Esophagus squamous epithelium (tissue), 5 donors: ENCODE results near the gene INSM2. TPM values are rescaled to one million over a fixed set of nuclear protein-coding genes. Genes with fewer than 3 reads are reported as not detected.

Source experiments
- DNase-seq: peaks from one replicate; lab custom pipeline; 2025; lab: John Stamatoyannopoulos, UW
- H3K27ac ChIP-seq, 4 donors: fragments of 200-600 bp; sonication (generic); one replicate each; pipeline ENCODE4 v1.5.1; 2016 to 2019; ENCODE audit warnings: mild to moderate bottlenecking in 1 of 4
- H3K27me3 ChIP-seq, 4 donors: fragments of 200-600 bp; sonication (generic); 1 replicate in 3 of 4; 2 replicates in 1 of 4; pipeline versions ENCODE4 v1.5.1 to v1.6.0; 2017 to 2021; ENCODE audit warnings: antibody characterized with exemption in 1 of 4
- H3K36me3 ChIP-seq, 3 donors: fragments of 200-600 bp; sonication (generic); one replicate each; pipeline ENCODE4 v1.5.1; 2016 to 2019
- H3K4me1 ChIP-seq, 3 donors: fragments of 200-600 bp; sonication (generic); one replicate each; pipeline ENCODE4 v1.5.1; 2017 to 2019
- H3K4me3 ChIP-seq, 4 donors: fragments of 200-600 bp; sonication (generic); 1 replicate in 3 of 4; 2 replicates in 1 of 4; pipeline ENCODE4 v1.5.1; 2016 to 2019; ENCODE audit warnings: mild to moderate bottlenecking in 2 of 4, moderate library complexity in 1 of 4
- H3K9me3 ChIP-seq, 3 donors: fragments of 200-600 bp; sonication (generic); one replicate each; pipeline ENCODE4 v1.5.1; 2016 to 2019
- POLR2A ChIP-seq, 4 donors: fragments of 450-650 bp; IDR thresholded peaks; one replicate each; pipeline ENCODE4 v1.6.1; 2017; ENCODE audit warnings: antibody characterized with exemption in 4 of 4, mild to moderate bottlenecking in 4 of 4, moderate library complexity in 3 of 4
- WGBS, 2 donors: methylation state at CpG; one replicate each; pipeline ENCODE4 v1.1.5; 2018; 5-methylcytosine and 5-hydroxymethylcytosine counted together
- intact Hi-C: fragments of 100-400 bp; cut with DNase I; formaldehyde crosslinking; loops from one replicate; pipeline ENCODE4 v1.15.0; 2022
- total RNA-seq, 4 donors: library from RNA; depleted of rRNA; stranded (reverse); fragments of >200 nt; gene quantifications; one replicate each; pipeline ENCODE4 v1.1.0, GENCODE V29; 2016
- TF ChIP-seq, protein P1 (sequence below), 6 experiments: fragments of 450-650 bp in 4 of 6; fragments of 200-600 bp in 2 of 6; sonication (generic) in 2 of 6; IDR thresholded peaks; one replicate each; pipeline ENCODE4 v1.5.1; 2016 to 2019; ENCODE audit warnings: antibody characterized with exemption in 6 of 6, mild to moderate bottlenecking in 4 of 6, moderate library complexity in 4 of 6
- donor health status: DM: yes; HTN: yes; CAD: no.

Gene INSM2
- total RNA-seq, 4 donors from 2014 or later = not detected

DNA sequence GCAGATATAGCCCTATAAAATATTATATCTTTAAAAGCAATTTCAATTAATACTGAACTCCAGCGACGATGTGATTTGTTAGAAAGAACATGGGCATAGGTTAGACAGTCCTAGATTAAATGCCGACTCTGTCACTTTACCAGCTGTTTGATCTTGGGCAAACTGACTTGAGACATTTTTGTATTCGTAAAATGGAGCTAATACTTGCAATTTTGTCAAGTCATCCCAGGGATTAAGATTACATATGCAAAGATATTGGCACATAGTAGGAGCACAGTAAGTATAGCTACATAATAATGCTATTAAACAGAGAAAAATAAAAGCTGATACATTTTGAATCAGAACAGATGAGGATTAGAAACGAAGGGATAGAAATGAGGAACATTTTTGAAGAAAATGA, 9.0 kb downstream of the INSM2 start:
- H3K27ac ChIP-seq = no peak overlapping the region
- intact Hi-C loops = no loop called here
- H3K36me3 ChIP-seq = peaks cover 0 to 39% (median 0%) of the 10 kb centered on the region in 3 donors
- no peak for DNase-seq
- no peak for TF ChIP-seq POLR2A (IDR thresholded peaks at IDR 0.05)
- TF ChIP-seq, protein P1, sequence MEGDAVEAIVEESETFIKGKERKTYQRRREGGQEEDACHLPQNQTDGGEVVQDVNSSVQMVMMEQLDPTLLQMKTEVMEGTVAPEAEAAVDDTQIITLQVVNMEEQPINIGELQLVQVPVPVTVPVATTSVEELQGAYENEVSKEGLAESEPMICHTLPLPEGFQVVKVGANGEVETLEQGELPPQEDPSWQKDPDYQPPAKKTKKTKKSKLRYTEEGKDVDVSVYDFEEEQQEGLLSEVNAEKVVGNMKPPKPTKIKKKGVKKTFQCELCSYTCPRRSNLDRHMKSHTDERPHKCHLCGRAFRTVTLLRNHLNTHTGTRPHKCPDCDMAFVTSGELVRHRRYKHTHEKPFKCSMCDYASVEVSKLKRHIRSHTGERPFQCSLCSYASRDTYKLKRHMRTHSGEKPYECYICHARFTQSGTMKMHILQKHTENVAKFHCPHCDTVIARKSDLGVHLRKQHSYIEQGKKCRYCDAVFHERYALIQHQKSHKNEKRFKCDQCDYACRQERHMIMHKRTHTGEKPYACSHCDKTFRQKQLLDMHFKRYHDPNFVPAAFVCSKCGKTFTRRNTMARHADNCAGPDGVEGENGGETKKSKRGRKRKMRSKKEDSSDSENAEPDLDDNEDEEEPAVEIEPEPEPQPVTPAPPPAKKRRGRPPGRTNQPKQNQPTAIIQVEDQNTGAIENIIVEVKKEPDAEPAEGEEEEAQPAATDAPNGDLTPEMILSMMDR (IDR thresholded peaks at IDR 0.05) = no peak
- H3K4me1 ChIP-seq = no peaks in the 10 kb centered on the region
- no peak overlapping the region for H3K4me3 ChIP-seq
- no peaks in the 10 kb centered on the region for H3K9me3 ChIP-seq
- H3K27me3 ChIP-seq = no peaks in the 10 kb centered on the region
- WGBS, 2 donors = 92 to 93% methylated on average over 5 of the region's 5 CpGs

DNA sequence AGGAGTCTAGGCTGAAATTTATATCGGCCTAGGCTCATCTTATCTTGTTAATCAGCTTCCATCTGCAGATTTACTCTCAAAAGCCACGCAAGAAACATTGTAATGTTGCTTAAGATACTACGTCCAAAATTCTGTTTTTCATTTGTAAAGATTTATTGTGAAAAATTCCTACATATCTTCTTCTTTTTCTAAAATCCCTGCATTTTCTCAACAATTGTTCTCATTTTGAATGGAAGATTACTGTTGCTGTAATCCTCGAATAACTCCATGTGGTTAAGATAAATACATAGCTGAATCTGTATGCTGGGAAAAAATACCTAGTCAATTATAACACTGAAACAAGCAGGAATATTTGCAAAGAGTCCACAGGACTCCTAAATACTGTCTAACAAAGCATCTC, 15.6 kb downstream of the INSM2 start:
- WGBS, 2 donors = 84 to 86% methylated on average over 4 of the region's 4 CpGs
- TF ChIP-seq POLR2A (IDR thresholded peaks at IDR 0.05) = no peak
- TF ChIP-seq, protein P1 (IDR thresholded peaks at IDR 0.05) = no peak
- Histone ChIP-seq H3K36me3 (peaks cover 0 to 12% (median 0%) of the 10 kb centered on the region in 3 donors), H3K27me3 (no peaks in the 10 kb centered on the region), H3K4me3 (no peak overlapping the region), H3K4me1 (no peaks in the 10 kb centered on the region), H3K27ac (no peak overlapping the region), H3K9me3 (no peaks in the 10 kb centered on the region)
- DNase-seq = no peak
- intact Hi-C loops = no loop called here

DNA sequence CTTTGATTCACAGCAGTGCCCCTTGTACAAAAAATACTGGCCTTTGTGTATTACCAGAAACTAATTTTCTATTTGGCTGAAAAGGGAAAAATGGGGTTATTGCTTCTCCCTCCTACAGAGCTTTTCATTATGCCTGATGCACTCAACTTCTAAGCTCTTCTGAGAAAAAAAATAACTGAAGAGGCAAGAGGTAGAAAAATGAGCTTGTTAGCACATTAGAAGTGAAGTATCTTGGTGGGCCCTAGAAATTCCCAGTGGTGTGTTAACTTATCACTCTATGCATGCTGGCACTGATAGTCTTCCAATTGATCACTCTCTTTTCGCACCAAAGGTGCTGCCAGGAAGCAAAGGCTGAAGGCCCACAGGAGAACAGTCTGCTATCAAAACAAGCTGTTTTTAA, 17.1 kb downstream of the INSM2 start:
- no peak for DNase-seq
- WGBS, 2 donors = 86 to 93% methylated on average over 1 of the region's 1 CpG
- Histone ChIP-seq H3K4me1 (no peaks in the 10 kb centered on the region), H3K36me3 (peaks cover 0 to 7% (median 0%) of the 10 kb centered on the region in 3 donors), H3K9me3 (no peaks in the 10 kb centered on the region), H3K4me3 (no peak overlapping the region), H3K27ac (no peak overlapping the region), H3K27me3 (no peaks in the 10 kb centered on the region)
- intact Hi-C loops = no loop called here
- no peak for TF ChIP-seq POLR2A (IDR thresholded peaks at IDR 0.05)
- TF ChIP-seq, protein P1 (IDR thresholded peaks at IDR 0.05) = no peak

DNA sequence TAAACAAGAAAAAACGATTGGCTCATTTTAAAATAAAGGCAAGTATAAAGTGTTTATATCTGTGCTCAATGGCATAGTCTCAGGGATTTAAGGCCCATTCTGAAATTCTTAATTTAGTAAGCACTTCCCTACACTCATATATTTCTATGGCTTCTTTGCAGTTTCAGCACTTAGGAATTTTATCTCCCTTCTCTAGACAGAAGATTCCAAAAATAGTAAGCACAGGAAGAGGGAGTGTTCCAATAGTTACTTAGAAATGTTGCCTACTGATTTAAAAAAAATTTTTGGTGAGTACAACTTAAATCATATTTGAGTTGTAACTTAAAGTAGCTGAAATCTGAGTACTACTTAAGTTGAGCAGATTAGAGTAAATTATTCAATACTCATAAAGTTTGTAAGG, 19.8 kb downstream of the INSM2 start:
- Histone ChIP-seq H3K36me3 (no peaks in the 10 kb centered on the region), H3K27ac (no peak overlapping the region), H3K9me3 (no peaks in the 10 kb centered on the region), H3K4me1 (no peaks in the 10 kb centered on the region), H3K27me3 (no peaks in the 10 kb centered on the region), H3K4me3 (no peak overlapping the region)
- TF ChIP-seq, protein P1 (IDR thresholded peaks at IDR 0.05) = no peak
- no peak for TF ChIP-seq POLR2A (IDR thresholded peaks at IDR 0.05)
- 63 to 64% methylated on average over 1 of the region's 1 CpG for WGBS, 2 donors
- intact Hi-C loops = no loop called here
- DNase-seq = no peak

DNA sequence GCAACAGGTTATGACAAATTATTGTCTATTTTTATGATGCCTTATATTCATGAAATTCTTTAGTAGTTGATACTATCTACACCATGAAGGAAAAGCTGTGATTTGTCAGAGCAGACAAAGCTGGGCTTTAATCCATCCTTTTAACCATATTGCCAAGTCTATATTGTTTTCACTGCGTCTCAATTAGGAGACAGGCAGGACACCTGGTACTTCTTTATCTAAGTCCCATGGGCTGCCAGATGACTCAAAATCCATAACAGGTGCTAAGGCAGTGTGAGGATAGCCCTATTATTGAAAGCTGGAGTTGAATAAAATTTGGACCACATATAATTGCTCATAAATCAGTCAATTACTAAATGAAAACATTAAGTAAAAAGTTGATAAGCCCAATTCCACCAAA, 22.6 kb downstream of the INSM2 start:
- H3K36me3 ChIP-seq = no peaks in the 10 kb centered on the region
- H3K9me3 ChIP-seq = no peaks in the 10 kb centered on the region
- no peak for DNase-seq
- no peaks in the 10 kb centered on the region for H3K4me1 ChIP-seq
- H3K4me3 ChIP-seq = no peak overlapping the region
- TF ChIP-seq, protein P1 (IDR thresholded peaks at IDR 0.05) = no peak
- TF ChIP-seq POLR2A (IDR thresholded peaks at IDR 0.05) = no peak
- no peak overlapping the region for H3K27ac ChIP-seq
- no peaks in the 10 kb centered on the region for H3K27me3 ChIP-seq
- 64 to 87% methylated on average over 1 of the region's 1 CpG for WGBS, 2 donors
- intact Hi-C loops = no loop called here
